Skeletal muscle tissue (tissue), 4 donors: ENCODE data around the gene MLLT1. TPM values are rescaled to one million over a fixed set of nuclear protein-coding genes. Genes with fewer than 3 reads are reported as not detected.

ENCODE experiments used
- H3K27ac ChIP-seq: one replicate; pipeline ENCODE4 v1.7.0; 2013; ENCODE audit warnings: mild to moderate bottlenecking, low read depth, low read length, inconsistent platforms
- H3K27me3 ChIP-seq, 3 donors: one replicate each; pipeline ENCODE4 v1.7.0; 2013; ENCODE audit warnings: low read length in 3 of 3; ENCODE audit not compliant: control insufficient read depth in 3 of 3, insufficient read depth in 3 of 3
- H3K36me3 ChIP-seq, 3 donors: one replicate each; pipeline ENCODE4 v1.7.0; 2013; ENCODE audit warnings: low read length in 3 of 3; ENCODE audit not compliant: control insufficient read depth in 3 of 3, insufficient read depth in 3 of 3
- H3K4me1 ChIP-seq, 3 donors: one replicate each; pipeline ENCODE4 v1.7.0; 2013; ENCODE audit warnings: low read length in 3 of 3, mild to moderate bottlenecking in 3 of 3; ENCODE audit not compliant: control insufficient read depth in 3 of 3, insufficient read depth in 3 of 3
- H3K4me3 ChIP-seq, 3 donors: one replicate each; pipeline ENCODE4 v1.7.0; 2013; ENCODE audit warnings: low read length in 3 of 3
- H3K9ac ChIP-seq, 3 donors: one replicate each; pipeline ENCODE4 v1.7.0; 2013; ENCODE audit warnings: low read length in 3 of 3, mild to moderate bottlenecking in 3 of 3, moderate library complexity in 2 of 3, low read depth in 1 of 3
- H3K9me3 ChIP-seq, 3 donors: one replicate each; pipeline ENCODE4 v1.7.0; 2013; ENCODE audit warnings: low read length in 3 of 3; ENCODE audit not compliant: control insufficient read depth in 3 of 3
- total RNA-seq: library from RNA; depleted of rRNA; stranded (reverse); fragments of >200 nt; gene quantifications from one replicate; pipeline ENCODE4 v1.2.3, GENCODE V29; 2014
- donor health status: Osteomylitis.

The MLLT1 gene
- total RNA-seq, 1 donor from 2014 or later: 2.6 TPM

DNA sequence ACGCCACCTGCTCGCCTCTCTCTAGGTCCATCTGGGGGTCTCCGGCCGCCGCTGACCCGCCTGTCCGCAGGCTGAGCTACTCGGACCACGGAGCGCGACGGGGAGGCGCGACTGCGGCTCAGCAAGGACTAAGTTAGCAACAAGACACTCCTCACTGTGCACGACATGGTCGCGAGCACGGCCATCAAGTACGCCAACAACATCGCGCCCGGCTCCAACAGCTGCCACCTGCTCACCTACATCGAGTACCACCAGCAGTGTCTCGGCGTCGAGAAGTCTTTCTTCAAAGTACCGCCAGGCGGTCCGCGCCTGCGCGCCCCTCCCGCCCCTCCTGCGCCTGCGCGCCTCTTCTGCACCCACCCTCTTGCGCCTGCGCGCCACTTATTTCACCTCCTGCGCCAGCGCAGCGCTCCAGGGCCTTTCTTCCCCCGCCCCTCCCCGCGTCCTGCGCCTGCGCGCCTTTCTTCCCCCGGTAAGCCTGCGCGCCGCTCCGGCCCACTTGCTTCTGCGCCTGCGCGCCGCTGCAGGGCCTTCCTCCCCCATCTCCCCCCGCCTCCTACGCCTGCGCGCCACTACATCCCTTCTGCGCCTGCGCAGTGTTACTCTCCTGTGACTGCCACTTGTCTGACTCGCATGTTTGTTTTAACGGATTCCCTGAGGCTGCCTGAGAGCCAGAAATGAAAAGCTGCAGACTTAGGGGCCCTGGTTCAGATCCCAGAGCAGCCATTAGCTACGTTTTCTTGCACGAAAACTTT lies 80.4 kb downstream of the MLLT1 start:
- Histone ChIP-seq H3K9me3 (no peaks in the 10 kb centered on the region), H3K36me3 (no peaks in the 10 kb centered on the region), H3K27ac (no peak overlapping the region), H3K4me1 (peaks cover 8 to 14% (median 12%) of the 10 kb centered on the region in 3 donors), H3K4me3 (peak overlapping the region; percentile 91 to 96 (median 94)), H3K9ac (peak overlapping the region; percentile 82 to 83 (median 83)), H3K27me3 (no peaks in the 10 kb centered on the region)

DNA sequence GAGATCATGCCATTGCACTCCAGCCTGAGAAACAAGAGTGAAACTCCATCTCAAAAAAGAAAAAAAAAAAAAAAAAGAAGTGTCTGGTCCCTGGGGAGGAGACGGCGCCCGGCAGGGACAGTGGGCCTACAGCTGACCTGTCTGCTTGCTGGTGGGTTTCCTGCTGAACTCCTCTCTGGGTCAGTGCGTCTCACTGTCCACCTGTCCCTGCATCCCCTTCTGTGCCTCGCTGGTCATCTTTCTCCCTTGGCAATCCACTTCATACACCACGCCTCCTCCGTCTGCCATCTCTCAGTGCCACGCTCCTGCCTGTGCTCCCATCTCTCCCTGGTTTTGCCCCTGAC lies 80.9 kb downstream of the MLLT1 start:
- H3K27ac ChIP-seq: no peak overlapping the region
- H3K4me1 ChIP-seq: peaks cover 8 to 14% (median 12%) of the 10 kb centered on the region in 3 donors
- H3K4me3 ChIP-seq: peak overlapping the region; percentile 91 to 96 (median 94)
- no peaks in the 10 kb centered on the region for H3K27me3 ChIP-seq
- H3K9ac ChIP-seq: peak overlapping the region; percentile 82 to 83 (median 83)
- no peaks in the 10 kb centered on the region for H3K36me3 ChIP-seq
- no peaks in the 10 kb centered on the region for H3K9me3 ChIP-seq

DNA sequence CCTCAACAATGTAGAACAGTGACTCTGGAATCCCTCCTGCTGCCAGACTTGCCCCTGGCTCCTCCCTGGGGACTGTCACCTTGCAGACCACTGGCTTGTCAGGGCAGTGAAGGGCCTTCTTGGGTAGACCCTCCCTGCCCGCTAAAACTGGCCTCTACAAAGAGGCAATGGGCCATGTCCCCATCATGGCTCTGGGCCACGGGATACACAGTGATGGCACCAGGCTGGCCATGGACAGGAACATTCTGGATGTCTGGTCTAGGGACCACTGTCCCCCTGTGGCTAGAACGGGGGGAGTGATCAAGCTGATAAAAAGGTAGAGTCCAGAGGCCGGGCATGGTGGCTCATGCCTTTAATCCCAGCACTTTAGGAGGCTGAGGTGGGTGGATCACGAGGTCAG lies 83.4 kb downstream of the MLLT1 start:
- Histone ChIP-seq H3K4me3 (no peak overlapping the region), H3K4me1 (peaks cover 8 to 14% (median 12%) of the 10 kb centered on the region in 3 donors), H3K9me3 (no peaks in the 10 kb centered on the region), H3K9ac (no peak overlapping the region), H3K36me3 (no peaks in the 10 kb centered on the region), H3K27ac (no peak overlapping the region), H3K27me3 (no peaks in the 10 kb centered on the region)

DNA sequence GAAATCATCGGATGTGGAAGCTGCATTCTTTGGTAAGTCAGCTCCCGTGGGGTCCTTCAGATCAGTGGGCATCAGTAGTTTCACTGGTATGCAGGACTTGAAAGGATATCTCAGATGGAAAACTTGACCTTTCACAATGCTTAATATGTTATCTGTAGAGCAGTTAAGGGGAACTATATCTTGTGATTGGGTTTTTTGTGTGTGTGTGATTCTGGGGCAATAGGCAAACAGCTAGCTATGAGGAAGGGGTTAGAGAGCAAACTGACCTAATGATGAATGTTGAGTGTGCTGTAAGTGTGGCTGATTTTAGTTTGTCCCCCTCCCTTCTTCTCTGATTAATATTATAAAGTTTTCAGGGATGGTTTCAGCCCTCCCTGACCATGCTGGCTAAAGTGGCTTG lies 91.0 kb downstream of the MLLT1 start:
- H3K4me3 ChIP-seq: no peak overlapping the region
- H3K27me3 ChIP-seq: peaks cover 0 to 1% (median 0%) of the 10 kb centered on the region in 3 donors
- H3K27ac ChIP-seq: no peak overlapping the region
- no peaks in the 10 kb centered on the region for H3K9me3 ChIP-seq
- no peak overlapping the region for H3K9ac ChIP-seq
- no peaks in the 10 kb centered on the region for H3K36me3 ChIP-seq
- H3K4me1 ChIP-seq: peaks cover 0 to 3% (median 0%) of the 10 kb centered on the region in 3 donors

DNA sequence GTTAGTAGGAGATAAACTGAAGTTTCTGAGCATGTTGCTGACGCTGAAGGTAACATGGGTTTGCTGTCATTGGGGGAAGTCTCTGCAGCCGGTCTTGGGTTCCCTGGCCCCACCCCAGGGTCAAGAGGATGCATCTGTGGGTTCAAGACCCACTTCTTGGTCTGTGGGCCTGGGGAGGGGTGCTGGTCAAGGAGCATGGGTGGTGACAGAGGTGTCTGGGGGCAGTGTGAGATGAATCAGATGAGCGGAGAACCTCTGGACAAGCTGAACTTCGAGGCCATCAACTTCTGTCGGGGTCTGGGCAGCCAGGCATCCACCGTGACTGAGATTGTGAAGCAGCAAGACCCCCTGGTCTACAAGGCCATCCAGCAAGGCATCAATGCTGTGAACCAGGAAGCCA lies 92.4 kb downstream of the MLLT1 start:
- no peaks in the 10 kb centered on the region for H3K9me3 ChIP-seq
- peaks cover 0 to 3% (median 0%) of the 10 kb centered on the region in 3 donors for H3K4me1 ChIP-seq
- no peak overlapping the region for H3K4me3 ChIP-seq
- peaks cover 6 to 12% (median 8%) of the 10 kb centered on the region in 3 donors for H3K27me3 ChIP-seq
- H3K9ac ChIP-seq: no peak overlapping the region
- H3K27ac ChIP-seq: no peak overlapping the region
- H3K36me3 ChIP-seq: no peaks in the 10 kb centered on the region

DNA sequence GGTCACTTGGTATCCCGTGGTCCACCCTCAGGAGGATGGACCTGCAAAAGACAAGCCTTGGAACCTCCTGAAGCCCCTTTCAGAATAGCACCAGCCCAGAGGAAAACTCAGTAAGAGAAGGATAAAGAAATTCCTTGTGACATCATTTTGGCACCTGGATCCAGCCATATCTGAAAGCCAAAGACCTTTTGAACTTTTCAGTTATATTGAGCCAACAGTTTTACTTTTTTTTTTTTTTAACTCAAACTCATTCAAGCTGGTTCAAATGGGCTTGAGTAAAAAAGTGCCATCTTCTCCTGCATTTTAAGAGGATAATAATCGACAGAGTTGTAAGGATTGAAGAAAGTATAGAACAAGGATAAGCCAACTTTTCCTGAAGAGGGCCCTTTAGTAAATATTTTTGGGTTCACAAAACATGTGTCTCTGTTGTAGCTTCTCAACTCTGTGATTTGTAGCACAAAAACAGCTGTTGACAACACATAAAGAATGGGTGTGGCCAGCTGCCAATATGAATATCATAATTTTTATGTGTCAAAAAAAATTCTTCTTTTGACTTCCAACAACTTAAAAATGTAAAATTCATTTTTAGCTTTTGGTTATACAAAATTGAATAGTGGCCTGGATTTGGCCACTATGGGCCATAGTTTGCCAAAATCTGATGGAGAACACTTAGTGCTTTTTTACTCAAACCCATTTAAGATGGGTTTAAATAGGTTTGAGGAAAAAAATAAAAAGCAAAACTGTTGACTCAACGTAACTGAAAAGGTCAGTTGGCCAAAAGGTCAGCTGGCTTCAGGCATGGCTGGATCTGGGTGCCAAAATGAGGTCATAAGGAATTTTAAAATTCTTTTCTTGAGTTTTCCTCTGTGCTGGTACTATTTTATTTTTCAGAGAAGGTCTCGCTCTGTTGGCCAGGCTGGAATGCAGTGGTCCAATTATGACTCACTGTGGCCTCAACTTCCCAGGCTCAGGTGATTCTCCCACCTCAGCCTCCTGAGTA lies 93.6 kb downstream of the MLLT1 start:
- no peaks in the 10 kb centered on the region for H3K9me3 ChIP-seq
- H3K4me3 ChIP-seq: no peak overlapping the region
- no peak overlapping the region for H3K9ac ChIP-seq
- H3K4me1 ChIP-seq: peaks cover 0 to 3% (median 0%) of the 10 kb centered on the region in 3 donors
- H3K27ac ChIP-seq: no peak overlapping the region
- H3K36me3 ChIP-seq: no peaks in the 10 kb centered on the region
- H3K27me3 ChIP-seq: peaks cover 6 to 12% (median 10%) of the 10 kb centered on the region in 3 donors

DNA sequence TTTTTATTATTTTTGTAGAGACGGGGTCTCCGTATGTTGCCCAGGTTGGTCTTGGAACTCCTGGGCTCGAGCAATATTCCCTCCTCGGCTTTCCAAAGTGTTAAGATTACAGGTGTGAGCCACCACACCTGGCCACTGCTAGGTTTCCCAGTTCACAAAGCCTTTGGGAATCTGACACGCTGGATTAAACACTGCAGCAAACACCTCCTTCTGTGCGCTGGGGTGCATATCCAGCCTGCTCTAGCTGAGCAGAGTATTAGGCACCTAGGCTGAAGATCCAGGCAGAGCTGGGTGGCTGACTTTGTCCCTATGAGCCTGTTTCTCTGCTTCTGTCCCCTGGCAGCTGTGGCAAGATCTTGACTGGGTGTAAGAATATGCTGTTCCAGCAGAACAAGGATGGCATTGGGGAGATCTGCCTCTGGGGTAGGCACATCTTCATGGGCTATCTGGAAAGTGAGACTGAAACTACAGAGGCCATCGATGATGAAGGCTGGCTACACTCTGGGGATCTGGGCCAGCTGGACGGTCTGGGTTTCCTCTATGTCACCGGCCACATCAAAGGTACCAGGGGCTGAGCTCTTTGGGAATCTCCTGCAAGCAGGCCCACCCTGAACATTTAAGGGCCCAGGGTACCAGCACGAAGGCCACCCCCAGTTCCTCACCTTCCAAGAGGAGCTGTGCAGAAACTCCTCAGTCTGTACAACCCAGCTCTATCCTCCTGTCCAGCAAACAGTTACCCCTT lies 94.5 kb downstream of the MLLT1 start:
- Histone ChIP-seq H3K9ac (no peak overlapping the region), H3K36me3 (no peaks in the 10 kb centered on the region), H3K27me3 (peaks cover 6 to 14% (median 13%) of the 10 kb centered on the region in 3 donors), H3K27ac (no peak overlapping the region), H3K4me3 (no peak overlapping the region), H3K9me3 (no peaks in the 10 kb centered on the region), H3K4me1 (peaks cover 0 to 3% (median 0%) of the 10 kb centered on the region in 3 donors)

DNA sequence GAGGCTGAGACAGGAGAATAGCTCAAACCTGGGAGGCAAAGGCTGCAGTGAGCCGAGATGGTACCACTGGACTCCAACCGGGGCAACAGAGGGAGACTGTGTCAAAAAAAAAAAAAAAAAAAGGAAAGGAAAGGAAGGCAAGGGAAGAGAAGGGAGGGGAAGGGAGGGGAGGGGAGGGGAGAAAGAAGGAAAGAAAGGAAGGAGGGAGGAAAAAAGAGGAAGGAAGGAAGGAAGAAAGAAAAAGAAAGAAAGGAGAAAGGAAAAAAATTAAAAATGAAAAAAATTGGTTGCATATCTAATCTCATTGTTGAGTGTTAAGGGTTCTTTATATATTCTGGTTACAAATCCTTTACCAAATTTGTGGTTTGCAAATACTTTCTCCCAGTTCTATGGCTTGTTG lies 98.7 kb downstream of the MLLT1 start:
- Histone ChIP-seq H3K4me3 (no peak overlapping the region), H3K27ac (no peak overlapping the region), H3K27me3 (peaks cover 6 to 20% (median 19%) of the 10 kb centered on the region in 3 donors), H3K36me3 (no peaks in the 10 kb centered on the region), H3K9ac (no peak overlapping the region), H3K9me3 (no peaks in the 10 kb centered on the region), H3K4me1 (peaks cover 0 to 3% (median 0%) of the 10 kb centered on the region in 3 donors)

DNA sequence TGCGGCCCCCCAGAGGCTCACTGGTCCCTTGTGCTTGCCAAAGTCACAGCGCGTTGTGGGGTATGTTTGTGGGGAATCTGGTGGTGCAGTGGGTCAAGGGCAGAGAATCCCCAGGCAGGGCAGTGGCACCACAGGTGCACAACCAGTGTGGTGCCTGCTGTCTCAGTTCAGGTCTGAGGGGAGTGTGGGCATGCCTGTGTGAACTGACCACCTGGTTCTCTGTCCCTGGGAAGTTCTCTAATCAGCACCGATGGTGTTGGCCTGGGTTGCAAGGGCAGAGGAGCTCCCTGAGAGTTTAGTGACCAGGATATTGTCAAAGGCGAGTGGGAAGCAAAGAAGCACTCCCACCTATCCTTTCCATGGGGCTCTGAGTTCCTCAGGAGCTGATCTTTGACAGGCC lies 106.6 kb downstream of the MLLT1 start:
- peaks cover 0 to 2% (median 0%) of the 10 kb centered on the region in 3 donors for H3K4me1 ChIP-seq
- no peak overlapping the region for H3K27ac ChIP-seq
- no peaks in the 10 kb centered on the region for H3K36me3 ChIP-seq
- H3K9me3 ChIP-seq: peaks cover 0 to 4% (median 0%) of the 10 kb centered on the region in 3 donors
- peaks cover 2 to 7% (median 7%) of the 10 kb centered on the region in 3 donors for H3K27me3 ChIP-seq
- no peak overlapping the region for H3K9ac ChIP-seq
- H3K4me3 ChIP-seq: no peak overlapping the region
